GM12874 (cell line): ENCODE data around the gene HPS1.

Experiments
- TF ChIP-seq, protein P1 (sequence below): IDR thresholded peaks from 2 replicates; pipeline ENCODE4 v1.5.1; 2011; ENCODE audit warnings: low read depth, mild to moderate bottlenecking, control low read depth, low read length, moderate library complexity; ENCODE audit not compliant: insufficient read depth

The HPS1 gene

DNA sequence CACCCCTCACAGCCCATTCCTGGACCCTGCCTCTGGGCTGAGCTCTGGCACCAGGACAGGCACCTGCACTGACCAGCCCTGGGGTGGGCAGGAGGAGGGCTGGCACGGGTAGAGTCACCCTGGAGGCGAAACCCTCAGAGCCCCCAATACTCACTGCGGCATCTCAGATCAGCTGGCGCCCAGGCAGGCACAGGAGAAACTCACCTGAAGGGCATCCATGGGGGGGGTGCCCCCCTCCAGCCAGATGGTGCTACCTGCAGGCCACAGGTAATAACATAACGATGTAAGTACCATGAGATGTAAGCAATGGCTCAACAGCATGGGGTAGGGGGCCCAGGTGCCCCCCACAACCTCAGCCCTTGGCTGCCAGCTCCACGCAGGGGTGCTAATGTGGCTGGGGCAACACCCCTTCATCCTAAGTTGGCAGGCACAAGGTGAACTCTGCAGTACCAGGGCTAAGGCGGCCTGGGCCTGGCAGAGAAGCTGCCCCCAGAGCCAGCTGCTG is 19.7 kb downstream of the HPS1 start:
- TF ChIP-seq, protein P1, sequence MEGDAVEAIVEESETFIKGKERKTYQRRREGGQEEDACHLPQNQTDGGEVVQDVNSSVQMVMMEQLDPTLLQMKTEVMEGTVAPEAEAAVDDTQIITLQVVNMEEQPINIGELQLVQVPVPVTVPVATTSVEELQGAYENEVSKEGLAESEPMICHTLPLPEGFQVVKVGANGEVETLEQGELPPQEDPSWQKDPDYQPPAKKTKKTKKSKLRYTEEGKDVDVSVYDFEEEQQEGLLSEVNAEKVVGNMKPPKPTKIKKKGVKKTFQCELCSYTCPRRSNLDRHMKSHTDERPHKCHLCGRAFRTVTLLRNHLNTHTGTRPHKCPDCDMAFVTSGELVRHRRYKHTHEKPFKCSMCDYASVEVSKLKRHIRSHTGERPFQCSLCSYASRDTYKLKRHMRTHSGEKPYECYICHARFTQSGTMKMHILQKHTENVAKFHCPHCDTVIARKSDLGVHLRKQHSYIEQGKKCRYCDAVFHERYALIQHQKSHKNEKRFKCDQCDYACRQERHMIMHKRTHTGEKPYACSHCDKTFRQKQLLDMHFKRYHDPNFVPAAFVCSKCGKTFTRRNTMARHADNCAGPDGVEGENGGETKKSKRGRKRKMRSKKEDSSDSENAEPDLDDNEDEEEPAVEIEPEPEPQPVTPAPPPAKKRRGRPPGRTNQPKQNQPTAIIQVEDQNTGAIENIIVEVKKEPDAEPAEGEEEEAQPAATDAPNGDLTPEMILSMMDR: no peak

DNA sequence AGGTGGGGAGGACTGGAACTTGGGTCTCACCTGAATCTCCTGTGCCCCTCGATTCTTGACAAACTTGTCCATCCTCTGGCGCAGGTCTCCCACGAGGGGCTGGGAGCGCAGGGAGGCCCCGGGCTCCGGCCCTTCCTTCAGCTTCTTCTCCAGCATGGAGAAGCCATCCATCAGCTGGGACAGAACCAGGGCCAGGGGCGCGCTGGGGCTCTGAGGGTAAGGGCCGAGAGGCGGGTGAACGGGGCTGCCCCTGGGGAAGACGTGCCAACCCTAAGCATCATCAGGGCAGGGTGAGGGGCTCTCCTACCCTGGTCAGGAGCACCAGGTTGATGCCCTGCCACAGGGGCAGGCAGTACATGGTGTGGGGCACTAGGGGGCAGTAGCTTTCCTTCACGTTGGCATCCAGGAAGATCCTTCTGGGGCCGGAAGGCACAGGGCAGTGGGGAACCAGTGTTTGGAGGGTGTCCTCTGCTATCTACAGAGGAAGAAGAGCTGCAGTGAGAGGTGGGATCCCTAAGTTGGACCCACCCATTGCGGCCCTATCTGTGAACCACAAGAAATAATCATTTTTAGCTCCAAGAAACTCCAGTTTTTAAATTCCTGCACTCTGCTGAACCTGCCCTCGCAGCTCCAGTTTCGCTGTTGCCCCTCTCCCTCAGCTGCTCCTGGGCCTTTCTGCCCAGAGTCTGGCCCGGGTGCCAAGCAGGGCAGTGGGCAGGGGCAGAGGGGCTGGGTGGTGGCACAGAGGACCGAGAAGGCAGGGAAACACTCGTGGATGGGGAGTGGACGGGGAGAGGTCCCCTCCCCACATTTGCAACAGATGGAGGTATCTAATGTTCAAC is 21.0 kb downstream of the HPS1 start:
- TF ChIP-seq, protein P1: peak; percentile 87

DNA sequence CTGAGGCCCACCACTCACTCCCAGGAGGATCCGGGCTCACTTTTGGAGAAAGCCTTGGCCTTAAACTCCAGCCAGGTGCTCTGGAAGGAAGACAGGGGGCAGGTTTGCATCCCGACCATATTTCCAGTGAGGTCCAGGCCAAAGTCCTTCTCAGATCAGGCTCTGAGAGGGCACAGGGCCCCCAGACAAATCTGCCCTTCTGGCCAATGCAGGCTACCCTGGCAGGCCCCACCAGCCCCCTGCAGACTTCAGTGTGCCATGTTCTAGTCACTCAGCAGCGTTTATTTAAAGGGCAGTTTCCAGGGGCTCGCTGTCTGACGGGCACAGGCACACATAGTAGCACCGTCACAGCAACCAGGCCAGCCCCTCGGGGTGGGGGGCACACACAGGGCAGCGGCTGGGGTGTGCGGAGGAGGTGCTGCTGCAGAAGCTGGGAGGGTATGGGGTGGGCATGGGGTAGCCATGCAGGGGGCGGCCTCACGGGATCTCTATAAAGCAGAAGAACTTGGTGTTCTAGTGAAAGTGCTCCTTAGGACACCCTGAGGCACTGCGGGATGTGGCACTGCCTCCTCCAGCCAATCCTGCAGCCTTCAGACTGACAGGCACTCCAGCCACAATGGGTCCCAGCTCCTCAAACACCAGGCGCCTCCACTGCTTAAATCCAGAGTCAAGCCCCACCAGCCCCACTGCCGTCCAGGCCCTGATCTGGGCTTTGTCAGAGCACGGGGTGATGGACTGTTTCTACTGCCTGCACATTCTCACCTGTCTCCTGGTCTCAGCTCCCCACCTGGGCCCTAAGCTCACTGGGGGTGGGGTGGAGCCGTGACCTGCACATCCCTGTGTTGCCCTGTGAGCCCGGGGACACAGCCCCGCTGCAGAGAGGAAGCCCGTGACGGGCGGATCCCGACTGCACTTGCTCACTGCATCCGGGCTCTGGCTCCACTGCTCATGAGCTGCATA is 22.2 kb downstream of the HPS1 start:
- TF ChIP-seq, protein P1: no peak

DNA sequence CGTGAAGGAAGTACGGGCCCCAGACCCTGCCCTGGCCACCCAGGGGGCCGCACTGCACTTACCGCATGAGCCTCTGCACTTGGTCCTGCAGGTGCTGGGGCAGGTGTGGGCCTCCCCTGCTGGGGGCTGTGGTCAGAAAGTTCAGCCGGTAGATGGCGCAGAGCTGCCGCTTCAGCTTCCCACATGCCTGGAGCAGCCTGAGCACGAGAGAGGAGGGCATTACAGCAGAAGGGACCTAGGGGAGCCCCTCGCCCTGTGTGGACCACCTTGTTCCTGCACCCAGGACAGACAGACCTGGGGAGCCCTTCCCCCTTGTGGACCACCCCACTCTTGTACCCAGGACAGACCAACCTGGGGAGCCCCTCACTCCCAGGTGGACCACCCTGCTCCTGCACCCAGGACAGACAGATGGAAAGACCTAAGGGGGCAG is 23.0 kb downstream of the HPS1 start:
- TF ChIP-seq, protein P1: no peak

DNA sequence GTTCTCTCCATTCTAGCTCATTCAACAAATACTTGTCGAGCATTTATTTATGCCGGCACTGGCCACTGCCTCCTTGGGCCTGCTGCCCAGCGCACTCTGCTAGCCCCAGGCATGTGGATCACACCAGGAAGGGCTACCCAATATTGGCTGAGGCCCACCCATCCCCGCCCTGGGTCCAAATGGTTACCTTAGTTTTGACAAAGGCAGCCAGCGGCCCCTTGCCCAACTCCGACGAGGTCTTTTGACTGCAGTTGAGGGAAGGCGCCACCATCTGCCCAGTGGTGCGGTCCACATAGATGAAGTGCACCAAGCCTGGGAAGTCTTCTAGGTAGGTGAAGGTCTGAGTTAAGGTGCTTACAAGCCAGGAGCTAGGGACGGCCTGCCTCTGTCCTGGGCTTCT is 24.6 kb downstream of the HPS1 start:
- TF ChIP-seq, protein P1: no peak

DNA sequence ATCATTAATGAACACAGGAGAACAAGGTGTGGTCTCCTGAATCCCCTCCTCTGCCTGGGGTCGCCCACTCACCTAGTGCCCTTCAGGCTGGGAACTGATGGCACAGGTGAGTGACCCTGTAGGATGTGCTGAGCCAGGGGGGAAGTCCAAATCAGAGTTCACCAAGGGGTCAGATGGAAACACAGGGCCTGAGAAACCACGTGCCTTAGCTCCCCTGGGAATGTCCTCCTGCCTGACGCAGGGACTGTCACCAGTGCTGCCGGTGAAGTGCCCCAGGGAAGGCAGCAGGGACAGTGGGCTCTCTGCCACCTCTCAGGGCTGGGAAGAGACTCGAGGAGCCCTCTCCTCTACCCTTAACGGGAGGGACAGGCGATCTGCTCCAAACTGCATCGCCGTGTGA is 25.9 kb downstream of the HPS1 start:
- TF ChIP-seq, protein P1: no peak

DNA sequence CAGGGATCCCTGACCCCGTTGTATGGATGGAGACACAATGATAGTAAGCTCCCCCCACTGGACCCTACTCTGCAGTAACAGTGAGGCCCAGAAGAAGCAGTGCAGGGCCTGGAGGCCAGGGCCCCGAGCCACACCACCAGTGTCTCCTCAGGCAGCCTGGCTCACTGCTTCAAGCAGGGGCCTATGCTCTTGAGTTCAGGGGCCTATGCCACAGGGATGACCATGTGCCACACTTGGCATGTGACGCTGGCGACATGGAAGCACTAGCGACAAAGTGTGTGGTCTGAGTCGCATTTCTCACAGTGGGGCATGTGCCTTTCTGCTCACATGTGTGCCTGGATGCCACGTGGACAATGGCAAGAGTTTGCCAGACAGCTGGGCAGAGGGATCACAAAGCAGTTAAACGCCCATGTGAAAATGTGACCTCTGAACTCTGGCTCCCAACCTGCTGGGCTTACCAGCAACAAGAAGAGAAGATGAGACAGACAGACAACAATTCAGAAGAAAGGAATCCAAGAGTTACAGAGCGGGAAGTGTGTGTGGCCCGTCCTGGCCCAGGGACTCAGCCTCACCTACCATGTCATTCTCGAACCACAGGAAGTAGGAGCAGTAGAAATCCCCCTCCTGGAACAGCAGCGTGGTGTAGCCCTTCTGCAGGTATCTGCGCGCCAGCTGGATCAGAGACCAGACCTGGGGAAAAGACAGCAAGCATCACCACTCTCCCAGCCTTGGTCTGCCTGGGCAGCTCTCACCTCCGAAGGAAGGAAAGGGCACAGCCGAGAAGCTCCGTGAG is 27.1 kb downstream of the HPS1 start:
- TF ChIP-seq, protein P1: no peak
